Lower lobe of right lung (tissue), 2 donors: ENCODE measurements around the gene TMCO5A. TPM values are rescaled to one million over a fixed set of nuclear protein-coding genes. Genes with fewer than 3 reads are reported as not detected.

ENCODE experiments used
- ATAC-seq, 2 donors: fragments of 200-7000 bp; cut with Tn5 transposase; one replicate each; pipeline ENCODE4 v1.9.1; 2020 to 2022; ENCODE audit warnings: mild to moderate bottlenecking in 2 of 2, moderate library complexity in 2 of 2
- DNase-seq: peaks from one replicate; pipeline ENCODE4 v3.0.0-alpha.2; 2020
- H3K27ac ChIP-seq: fragments of 200-600 bp; one replicate; pipeline ENCODE4 v1.8.0; 2022
- H3K27me3 ChIP-seq: fragments of 200-600 bp; one replicate; pipeline ENCODE4 v1.8.0; 2022; ENCODE audit warnings: low read depth
- H3K36me3 ChIP-seq: fragments of 200-600 bp; one replicate; pipeline ENCODE4 v1.8.0; 2022; ENCODE audit warnings: mild to moderate bottlenecking
- H3K4me1 ChIP-seq: fragments of 200-600 bp; one replicate; pipeline ENCODE4 v1.8.0; 2022
- H3K4me3 ChIP-seq: fragments of 200-600 bp; one replicate; pipeline ENCODE4 v1.8.0; 2022; ENCODE audit warnings: mild to moderate bottlenecking
- H3K9me3 ChIP-seq: fragments of 200-600 bp; one replicate; pipeline ENCODE4 v1.8.0; 2022
- intact Hi-C: fragments of 100-400 bp; cut with DNase I; formaldehyde crosslinking; loops from one replicate; pipeline ENCODE4 v1.11.0; 2022
- total RNA-seq: library from RNA; stranded (reverse); fragmentation: NEBNext Ultra II Directional; extraction: Animal tissue kit (Norgen Biotek cat#: 25700); gene quantifications from one replicate; pipeline ENCODE4 v1.2.1, GENCODE V29; 2021
- TF ChIP-seq, protein P1 (sequence below): fragments of 200-600 bp; IDR thresholded peaks from one replicate; pipeline ENCODE4 v1.8.0; 2022; ENCODE audit warnings: antibody characterized with exemption, mild to moderate bottlenecking
- donor health status: DM: no; HTN: yes; CAD: no; lungs with severe emphysema.

TMCO5A gene
- total RNA-seq, 1 donor from 2014 or later: not detected

- Histone ChIP-seq H3K27ac (no peak overlapping the region), H3K27me3 (no peaks in the 10 kb centered on the region), H3K9me3 (no peaks in the 10 kb centered on the region), H3K4me3 (no peak overlapping the region), H3K36me3 (no peaks in the 10 kb centered on the region), H3K4me1 (no peaks in the 10 kb centered on the region)
- intact Hi-C loops: no loop called here
- TF ChIP-seq, protein P1, sequence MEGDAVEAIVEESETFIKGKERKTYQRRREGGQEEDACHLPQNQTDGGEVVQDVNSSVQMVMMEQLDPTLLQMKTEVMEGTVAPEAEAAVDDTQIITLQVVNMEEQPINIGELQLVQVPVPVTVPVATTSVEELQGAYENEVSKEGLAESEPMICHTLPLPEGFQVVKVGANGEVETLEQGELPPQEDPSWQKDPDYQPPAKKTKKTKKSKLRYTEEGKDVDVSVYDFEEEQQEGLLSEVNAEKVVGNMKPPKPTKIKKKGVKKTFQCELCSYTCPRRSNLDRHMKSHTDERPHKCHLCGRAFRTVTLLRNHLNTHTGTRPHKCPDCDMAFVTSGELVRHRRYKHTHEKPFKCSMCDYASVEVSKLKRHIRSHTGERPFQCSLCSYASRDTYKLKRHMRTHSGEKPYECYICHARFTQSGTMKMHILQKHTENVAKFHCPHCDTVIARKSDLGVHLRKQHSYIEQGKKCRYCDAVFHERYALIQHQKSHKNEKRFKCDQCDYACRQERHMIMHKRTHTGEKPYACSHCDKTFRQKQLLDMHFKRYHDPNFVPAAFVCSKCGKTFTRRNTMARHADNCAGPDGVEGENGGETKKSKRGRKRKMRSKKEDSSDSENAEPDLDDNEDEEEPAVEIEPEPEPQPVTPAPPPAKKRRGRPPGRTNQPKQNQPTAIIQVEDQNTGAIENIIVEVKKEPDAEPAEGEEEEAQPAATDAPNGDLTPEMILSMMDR: no peak
- ATAC-seq (no peak), DNase-seq (no peak)
Measured at GRCh38 chr15:37898362-37898761, 36.1 kb upstream of the TMCO5A start.

DNA sequence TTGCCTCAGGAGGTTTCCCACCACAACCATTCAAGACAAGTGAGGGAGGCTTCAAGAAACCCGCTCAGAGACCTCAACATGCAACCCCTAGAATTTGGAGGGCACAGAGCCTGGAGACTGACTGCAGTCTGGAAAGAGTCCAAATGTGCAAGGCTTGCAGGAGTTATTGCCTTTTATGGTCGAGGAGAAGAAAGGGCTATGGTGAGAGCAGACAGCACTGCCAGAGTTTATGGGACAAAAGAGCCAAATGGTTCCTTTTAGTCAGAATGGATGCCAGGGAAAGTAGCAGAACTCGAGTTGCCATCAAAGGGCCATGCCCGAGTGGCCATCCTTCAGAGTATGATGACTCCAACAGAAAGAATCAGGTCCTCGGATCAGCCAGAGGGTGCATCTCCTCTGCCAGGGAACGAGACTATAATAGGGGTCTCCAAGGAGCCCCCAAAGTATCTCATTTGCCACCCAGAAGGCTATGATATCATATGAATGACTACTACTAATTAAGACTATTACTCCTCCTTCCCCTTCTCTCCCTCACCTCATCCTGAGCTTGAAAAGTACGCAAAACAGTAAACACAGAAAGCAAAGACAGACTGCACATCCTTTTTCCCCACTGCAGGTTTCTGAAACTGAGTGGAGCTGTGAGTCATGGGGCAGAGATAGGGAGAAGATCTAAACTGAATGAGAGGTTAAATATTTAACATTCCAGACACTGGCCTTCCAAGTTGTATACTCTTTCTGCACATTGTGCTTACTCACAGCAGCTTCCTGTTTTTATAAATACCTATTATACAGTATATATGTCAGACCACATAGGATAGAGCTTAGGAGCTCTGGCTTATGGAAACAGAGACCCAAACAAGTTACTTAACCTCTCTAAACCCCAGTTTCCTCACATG, 33.9 kb upstream of the TMCO5A start:
- intact Hi-C loops: no loop called here
- Histone ChIP-seq H3K27me3 (no peaks in the 10 kb centered on the region), H3K4me1 (no peaks in the 10 kb centered on the region), H3K36me3 (no peaks in the 10 kb centered on the region), H3K4me3 (no peak overlapping the region), H3K27ac (no peak overlapping the region), H3K9me3 (no peaks in the 10 kb centered on the region)
- no peak for DNase-seq
- TF ChIP-seq, protein P1: no peak
- ATAC-seq: no peak

GRCh38 chr15:37902126-37902525, 32.3 kb upstream of the TMCO5A start:
- ATAC-seq (peak; percentile 87 to 94), DNase-seq (no peak)
- H3K9me3 ChIP-seq: no peaks in the 10 kb centered on the region
- H3K36me3 ChIP-seq: no peaks in the 10 kb centered on the region
- intact Hi-C loops: no loop called here
- no peak overlapping the region for H3K4me3 ChIP-seq
- no peaks in the 10 kb centered on the region for H3K4me1 ChIP-seq
- H3K27ac ChIP-seq: no peak overlapping the region
- TF ChIP-seq, protein P1: no peak
- no peaks in the 10 kb centered on the region for H3K27me3 ChIP-seq

DNA sequence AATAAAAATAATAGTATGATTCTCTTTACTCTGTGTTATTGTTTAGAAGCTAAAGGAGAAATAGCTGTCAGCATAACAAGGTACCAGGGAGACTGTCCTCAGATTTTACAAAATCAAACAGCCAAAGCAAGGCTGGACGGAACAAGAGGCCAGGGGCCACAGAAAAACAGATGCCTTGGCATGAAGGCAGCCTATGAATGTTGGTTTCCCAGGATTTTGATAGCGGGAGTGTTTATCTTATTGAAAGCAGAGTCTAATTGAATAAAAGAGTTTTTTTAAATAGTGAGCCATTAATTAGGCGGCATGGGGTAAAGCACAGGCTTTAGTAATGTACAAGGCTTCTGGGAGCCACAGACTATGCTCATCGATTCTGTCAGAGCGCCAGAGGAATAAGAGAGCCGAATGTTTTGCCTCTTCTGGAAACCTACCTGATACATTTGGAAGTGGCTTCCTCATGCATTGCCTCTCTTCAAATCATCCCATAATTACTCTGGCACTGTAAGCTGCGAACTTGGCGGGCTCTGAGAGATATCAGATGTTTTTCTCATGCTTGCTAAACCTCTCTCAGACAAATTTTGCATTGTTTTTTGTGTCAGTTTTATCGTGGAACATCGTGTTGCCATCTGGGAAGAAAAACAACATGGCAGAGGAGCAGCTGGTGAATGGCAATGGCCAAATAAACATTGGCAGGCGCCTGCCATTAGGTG, 30.4 kb upstream of the TMCO5A start:
- intact Hi-C loops: no loop called here
- TF ChIP-seq, protein P1: no peak
- DNase-seq: no peak
- Histone ChIP-seq H3K36me3 (no peaks in the 10 kb centered on the region), H3K27me3 (no peaks in the 10 kb centered on the region), H3K4me1 (no peaks in the 10 kb centered on the region), H3K9me3 (no peaks in the 10 kb centered on the region), H3K27ac (no peak overlapping the region), H3K4me3 (no peak overlapping the region)
- no peak for ATAC-seq

GRCh38 chr15:37907136-37907535, 27.3 kb upstream of the TMCO5A start:
- Histone ChIP-seq H3K4me1 (no peaks in the 10 kb centered on the region), H3K4me3 (no peak overlapping the region), H3K27ac (no peak overlapping the region), H3K36me3 (no peaks in the 10 kb centered on the region), H3K9me3 (no peaks in the 10 kb centered on the region), H3K27me3 (no peaks in the 10 kb centered on the region)
- ATAC-seq (no peak), DNase-seq (no peak)
- TF ChIP-seq, protein P1: no peak
- intact Hi-C loops: no loop called here
